HepG2 (cell line): ENCODE measurements around the gene FEV. TPM values are rescaled to one million over a fixed set of nuclear protein-coding genes. Genes with fewer than 3 reads are reported as not detected.

ENCODE experiments used
- ATAC-seq: fragments of 200-7000 bp; cut with Tn5 transposase; 3 replicates; pipeline ENCODE4 v1.9.1; 2020; ENCODE audit warnings: mild to moderate bottlenecking, moderate library complexity
- BruUV-seq: library from RNA; stranded (reverse); fragments of 400-500 nt; replicated peaks from 2 replicates; lab custom pipeline; 2021; lab: Mats Ljungman, UMichigan
- CTCF ChIA-PET: fragments of 300-600 bp; formaldehyde crosslinking; extraction: SDS; loops from one replicate; lab custom pipeline; 2021; ENCODE audit warnings: low total read pairs, inconsistent platforms, low intra/inter-chr PET ratio; lab: Yijun Ruan, JAX
- POLR2A ChIA-PET: fragments of 350-600 bp; sonication (Branson Sonifier 250); formaldehyde crosslinking; loops from one replicate; lab custom pipeline; 2020; ENCODE audit warnings: antibody characterized with exemption, inconsistent platforms; lab: Yijun Ruan, JAX
- DNase-seq: peaks from one replicate; pipeline ENCODE4 v3.0.0-alpha.2; 2015; ENCODE audit warnings: low spot score
- FAIRE-seq: peaks from 3 replicates; lab custom pipeline; 2011; peaks lifted over from hg19 to GRCh38; lab: Jason Lieb, UNC
- H2AFZ ChIP-seq: one replicate; pipeline ENCODE4 v1.6.1; 2011; ENCODE audit warnings: low read length, inconsistent platforms
- H3K27ac ChIP-seq: fragments of 300-600 bp; 3 replicates; pipeline ENCODE4 v1.8.0; 2011; ENCODE audit warnings: mixed run types, mild to moderate bottlenecking, mixed read lengths, low read length, inconsistent platforms; ENCODE audit not compliant: insufficient read depth; ENCODE audit errors: extremely low read length
- H3K27me3 ChIP-seq, 2 experiments: fragments of 200-600 bp in 1 of 2; 2 replicates in 1 of 2; 3 replicates in 1 of 2; pipeline versions ENCODE4 v1.6.0 to v1.8.0; 2011; ENCODE audit warnings: low read length in 2 of 2, mild to moderate bottlenecking in 2 of 2, moderate library complexity in 2 of 2, inconsistent platforms in 1 of 2; ENCODE audit not compliant: insufficient read depth in 2 of 2, control insufficient read depth in 1 of 2
- H3K36me3 ChIP-seq, 2 experiments: fragments of 200-600 bp in 1 of 2; replicated peaks in 1 of 2; 2 replicates in 1 of 2; 3 replicates in 1 of 2; pipeline versions ENCODE4 v1.5.1 to v1.8.0; 2011; ENCODE audit warnings: low read length in 2 of 2, inconsistent platforms in 1 of 2; ENCODE audit not compliant: insufficient read depth in 2 of 2, control insufficient read depth in 1 of 2
- H3K4me1 ChIP-seq: 2 replicates; pipeline ENCODE4 v1.5.1; 2012; ENCODE audit warnings: low read length, inconsistent platforms; ENCODE audit not compliant: insufficient read depth
- H3K4me2 ChIP-seq: 2 replicates; pipeline ENCODE4 v1.6.0; 2011; ENCODE audit warnings: low read depth, low read length, inconsistent platforms
- H3K4me3 ChIP-seq, 3 experiments: fragments of 200-600 bp in 1 of 3; sonication (generic), shearing (Covaris generic) in 1 of 3; replicated peaks in 1 of 3; 2 replicates each; pipeline ENCODE4 v1.5.1; 2011 to 2016; ENCODE audit warnings: low read length in 3 of 3, inconsistent platforms in 2 of 3, low read depth in 2 of 3, mild to moderate bottlenecking in 2 of 3, control low read depth in 1 of 3, mixed read lengths in 1 of 3; ENCODE audit not compliant: insufficient read depth in 1 of 3
- H3K79me2 ChIP-seq: one replicate; pipeline ENCODE4 v1.6.1; 2011; ENCODE audit warnings: low read length, inconsistent platforms; ENCODE audit not compliant: insufficient read depth
- H3K9ac ChIP-seq: 2 replicates; pipeline ENCODE4 v1.6.0; 2011; ENCODE audit warnings: mild to moderate bottlenecking, low read depth, low read length, inconsistent platforms; ENCODE audit not compliant: insufficient read depth
- H3K9me3 ChIP-seq: 2 replicates; pipeline ENCODE4 v1.5.1; 2012; ENCODE audit warnings: mild to moderate bottlenecking, low read length
- H4K20me1 ChIP-seq: 2 replicates; pipeline ENCODE4 v1.6.0; 2011; ENCODE audit warnings: inconsistent platforms, mild to moderate bottlenecking, low read length, moderate library complexity; ENCODE audit not compliant: insufficient read depth
- ARID4A ChIP-seq: sonication (generic); formaldehyde crosslinking; IDR thresholded peaks from 2 replicates; pipeline ENCODE4 v1.5.0; 2020; ENCODE audit warnings: mild to moderate bottlenecking, missing genetic modification reagents, borderline replicate concordance
- CREB1 ChIP-seq, 2 experiments: fragments of 450-650 bp in 1 of 2; IDR thresholded peaks; 2 replicates each; pipeline ENCODE4 v1.6.1; 2016 to 2017; ENCODE audit warnings: control low read depth in 1 of 2, mild to moderate bottlenecking in 1 of 2, missing compliant biosample characterization in 1 of 2, missing genetic modification characterization in 1 of 2
- E2F1 ChIP-seq: sonication (generic); formaldehyde crosslinking; IDR thresholded peaks from 2 replicates; pipeline ENCODE4 v1.5.0; 2020; ENCODE audit warnings: missing genetic modification reagents
- EHMT2 ChIP-seq: fragments of 200-600 bp; sonication (generic); IDR thresholded peaks from 2 replicates; pipeline ENCODE4 v1.7.0; 2017; ENCODE audit warnings: antibody characterized with exemption, low read depth, low read length, borderline replicate concordance
- EZH2 ChIP-seq: conservative IDR thresholded peaks from 2 replicates; pipeline ENCODE4 v1.6.1; 2012; ENCODE audit warnings: mild to moderate bottlenecking, low read depth, low read length, moderate library complexity
- NR2F2 ChIP-seq: IDR thresholded peaks from 2 replicates; pipeline ENCODE4 v1.6.1; 2012; ENCODE audit warnings: low read depth, inconsistent platforms, borderline replicate concordance
- REST ChIP-seq, 2 experiments: IDR thresholded peaks; 2 replicates each; pipeline ENCODE4 v1.6.1; 2011 to 2012; ENCODE audit warnings: low read length in 2 of 2, borderline replicate concordance in 1 of 2, low read depth in 1 of 2, mild to moderate bottlenecking in 1 of 2, moderate library complexity in 1 of 2
- SALL1 ChIP-seq: sonication (generic); formaldehyde crosslinking; IDR thresholded peaks from 2 replicates; pipeline ENCODE4 v1.8.0; 2022; ENCODE audit warnings: mild to moderate bottlenecking, missing genetic modification reagents
- ZKSCAN5 ChIP-seq: sonication (generic); formaldehyde crosslinking; IDR thresholded peaks from 2 replicates; pipeline ENCODE4 v1.5.1; 2020; ENCODE audit warnings: mild to moderate bottlenecking, missing genetic modification reagents
- ZNF33B ChIP-seq: sonication (generic); formaldehyde crosslinking; IDR thresholded peaks from 2 replicates; pipeline ENCODE4 v1.5.1; 2020; ENCODE audit warnings: mild to moderate bottlenecking, missing genetic modification reagents
- ZNF414 ChIP-seq: sonication (generic); formaldehyde crosslinking; IDR thresholded peaks from 2 replicates; pipeline ENCODE4 v1.5.0; 2020; ENCODE audit warnings: missing genetic modification reagents
- ZNF737 ChIP-seq: sonication (generic); formaldehyde crosslinking; IDR thresholded peaks from 2 replicates; pipeline ENCODE4 v1.5.0; 2020; ENCODE audit warnings: missing genetic modification reagents, mild to moderate bottlenecking, borderline replicate concordance
- WGBS: methylation state at CpG from one replicate; pipeline ENCODE4 v1.1.6; 2017; ENCODE audit warnings: low lambda C conversion rate; 5-methylcytosine and 5-hydroxymethylcytosine counted together
- in situ Hi-C: cut with HindIII; loops from 2 replicates; pipeline ENCODE4 v1.10.0; 2017; ENCODE audit warnings: low pct_unique_long_range_greater_than_20kb; ENCODE audit not compliant: extremely low pct_ligation_motif_present
- intact Hi-C: fragments of 100-400 bp; cut with micrococcal nuclease; formaldehyde crosslinking; loops from one replicate; pipeline ENCODE4 v1.10.0; 2022; ENCODE audit not compliant: unreplicated experiment
- polyA plus RNA-seq, 8 experiments: library from polyadenylated mRNA; depleted of rRNA in 3 of 8; stranded (reverse) in 7 of 8; unstranded in 1 of 8; fragments of >200 nt; fragmentation: Illumina TruSeq in 4 of 8; extraction: Trizol in 4 of 8; gene quantifications; 2 replicates each; pipeline versions ENCODE4 v1.2.1 to v1.2.3, GENCODE V29; 2011 to 2016; ENCODE audit warnings: low read depth in 4 of 8, missing spikeins in 1 of 8, mixed read lengths in 1 of 8; ENCODE audit not compliant: insufficient read depth in 1 of 8
- total RNA-seq, 5 experiments: library from RNA; depleted of rRNA; stranded (reverse); fragments of >200 nt; fragmentation: Illumina TruSeq; extraction: Trizol; gene quantifications; 2 replicates each; pipeline ENCODE4 v1.2.3, GENCODE V29; 2016; ENCODE audit warnings: low read depth in 1 of 5

The FEV gene
- total and polyA plus RNA-seq, 2 of the 13 experiments (the other 11 are each of a cell fraction or from before 2014, with no cell fraction given) = not detected

GRCh38 chr2:218992196-218992595, 7.2 kb upstream of the FEV start (continued):
- no peak for TF ChIP-seq ZNF737 (CRISPR knock-in tag)
- no peak for TF ChIP-seq ARID4A

- DNase-seq (no peak), ATAC-seq (peak; percentile 18; the same call in 1 of the 3 replicates), FAIRE-seq (peak; percentile 12)
- Histone ChIP-seq H3K27ac (no peak overlapping the region), H3K36me3 (no peaks in the 10 kb centered on the region), H3K9me3 (no peaks in the 10 kb centered on the region), H3K4me2 (no peak overlapping the region), H4K20me1 (peaks cover 21% of the 10 kb centered on the region; the same call in 1 of the 2 replicates), H3K79me2 (no peaks in the 10 kb centered on the region), H3K9ac (no peak overlapping the region), H3K27me3 (peaks cover 43 to 94% of the 10 kb centered on the region in 2 experiments), H2AFZ (no peak overlapping the region), H3K4me3 (no peak overlapping the region), H3K4me1 (peaks cover 20% of the 10 kb centered on the region)
- intact Hi-C loops = no loop called here
- no TSS peak for BruUV-seq
- ChIA-PET CTCF (interaction anchor here (1.2 kb wide), 1 partner anchor 12 kb away, joined by 3 read pairs; no protein-coding TSS in a partner anchor), POLR2A (no interaction called here)
- 6% methylated on average over 13 of the region's 13 CpGs for WGBS
- in situ Hi-C loops = no loop called here
- TF ChIP-seq ZKSCAN5 (CRISPR knock-in tag) (0 out of 2 replicates have a peak, but pooled peaks have one; percentile 28), EHMT2 (0 out of 2 replicates have a peak, but pooled peaks have one; percentile 64), SALL1 (CRISPR knock-in tag) (peak; percentile 25; the same call in 1 of the 2 replicates), EZH2 (peak; percentile 73; the same call in 1 of the 2 replicates), CREB1 (IDR thresholded peaks at IDR 0.05) (peak; percentile 26; the same call in 1 of the 2 replicates), CREB1 (CRISPR knock-in tag; IDR thresholded peaks at IDR 0.05) (no peak), ZNF414 (no peak), REST (IDR thresholded peaks at IDR 0.05; ENCODE audit: borderline replicate concordance in 1 of 2, low read depth in 1 of 2, low read length in 2 of 2) (peak; percentile 69 to 93), ZNF33B (CRISPR knock-in tag) (no peak), E2F1 (CRISPR knock-in tag) (no peak), NR2F2 (no peak)
Measured at GRCh38 chr2:218991674-218992168, 6.7 kb upstream of the FEV start.
